ENCODE measurements around the gene RAB3IP.

- TF ChIP-seq CTCF (IDR thresholded peaks at IDR 0.05) (no peak), POLR2A (IDR thresholded peaks at IDR 0.05) (no peak), EP300 (IDR thresholded peaks at IDR 0.05) (no peak)
Measured at GRCh38 chr12:69821456-69822159, 82.9 kb downstream of the RAB3IP start.
